ENCODE results near the gene IQCH. TPM values are rescaled to one million over a fixed set of nuclear protein-coding genes. Genes with fewer than 3 reads are reported as not detected.
A peak's percentile ranks its signal among the peaks of the same experiment; 100 is the strongest.

The IQCH gene
- total RNA-seq, 1 experiment from 2014 or later = 4.5 TPM

- Histone ChIP-seq H3K36me3 (no peaks in the 10 kb centered on the region), H3K9me3 (replicated peaks) (no peaks in the 10 kb centered on the region)
Measured at GRCh38 chr15:67296188-67296587, 41.6 kb downstream of the IQCH start.

GRCh38 chr15:67296684-67297083 is 42.1 kb downstream of the IQCH start:
- H3K27ac ChIP-seq = no peak overlapping the region
- no peaks in the 10 kb centered on the region for H3K4me1 ChIP-seq (replicated peaks)
- H3K9me3 ChIP-seq (replicated peaks) = no peaks in the 10 kb centered on the region
- H3K27me3 ChIP-seq (replicated peaks) = 0 out of 2 replicates have a peak, but pooled peaks cover 2% of the 10 kb centered on the region
- no peak overlapping the region for H3K4me3 ChIP-seq
- DNase-seq (ENCODE audit: low read depth in 1 of 2, low spot score in 2 of 2) = no peak
- H3K36me3 ChIP-seq = no peaks in the 10 kb centered on the region

More at GRCh38 chr15:67296188-67296587, 41.6 kb downstream of the IQCH start:
- H3K4me3 ChIP-seq = no peak overlapping the region
- no peak for DNase-seq (ENCODE audit: low read depth in 1 of 2, low spot score in 2 of 2)
- H3K27ac ChIP-seq = no peak overlapping the region
- 0 out of 2 replicates have a peak, but pooled peaks cover 2% of the 10 kb centered on the region for H3K27me3 ChIP-seq (replicated peaks)
- H3K4me1 ChIP-seq (replicated peaks) = no peaks in the 10 kb centered on the region

GRCh38 chr15:67300266-67301025 is 45.9 kb downstream of the IQCH start:
- no peak overlapping the region for H3K27ac ChIP-seq
- no peak for DNase-seq (ENCODE audit: low read depth in 1 of 2, low spot score in 2 of 2)
- no peaks in the 10 kb centered on the region for H3K4me1 ChIP-seq (replicated peaks)
- no peaks in the 10 kb centered on the region for H3K9me3 ChIP-seq (replicated peaks)
- 0 out of 2 replicates have a peak, but pooled peaks cover 2% of the 10 kb centered on the region for H3K27me3 ChIP-seq (replicated peaks)
- no peak overlapping the region for H3K4me3 ChIP-seq
- H3K36me3 ChIP-seq = no peaks in the 10 kb centered on the region

GRCh38 chr15:67303490-67304363 is 49.1 kb downstream of the IQCH start:
- no peaks in the 10 kb centered on the region for H3K4me1 ChIP-seq (replicated peaks)
- H3K4me3 ChIP-seq = no peak overlapping the region
- 0 out of 2 replicates have a peak, but pooled peaks cover 2% of the 10 kb centered on the region for H3K27me3 ChIP-seq (replicated peaks)
- H3K36me3 ChIP-seq = no peaks in the 10 kb centered on the region
- H3K9me3 ChIP-seq (replicated peaks) = no peaks in the 10 kb centered on the region
- H3K27ac ChIP-seq = no peak overlapping the region
- peak in 1 of 2 experiments; percentile 21 for DNase-seq (ENCODE audit: low read depth in 1 of 2, low spot score in 2 of 2)

- Histone ChIP-seq H3K36me3 (no peaks in the 10 kb centered on the region), H3K9me3 (replicated peaks) (no peaks in the 10 kb centered on the region), H3K4me1 (replicated peaks) (no peaks in the 10 kb centered on the region), H3K27me3 (replicated peaks) (0 out of 2 replicates have a peak, but pooled peaks cover 2% of the 10 kb centered on the region), H3K4me3 (no peak overlapping the region), H3K27ac (no peak overlapping the region)
- no peak for DNase-seq (ENCODE audit: low read depth in 1 of 2, low spot score in 2 of 2)
Measured at GRCh38 chr15:67304778-67305177, 50.2 kb downstream of the IQCH start.

GRCh38 chr15:67305506-67305905 is 50.9 kb downstream of the IQCH start:
- Histone ChIP-seq H3K27me3 (replicated peaks) (no peaks in the 10 kb centered on the region), H3K36me3 (no peaks in the 10 kb centered on the region), H3K4me3 (no peak overlapping the region), H3K4me1 (replicated peaks) (no peaks in the 10 kb centered on the region), H3K27ac (no peak overlapping the region), H3K9me3 (replicated peaks) (no peaks in the 10 kb centered on the region)
- DNase-seq (ENCODE audit: low read depth in 1 of 2, low spot score in 2 of 2) = no peak

GRCh38 chr15:67307156-67307555 is 52.6 kb downstream of the IQCH start:
- Histone ChIP-seq H3K27ac (no peak overlapping the region), H3K36me3 (no peaks in the 10 kb centered on the region)
- DNase-seq (ENCODE audit: low read depth in 1 of 2, low spot score in 2 of 2) = no peak

GRCh38 chr15:67307889-67308597 is 53.5 kb downstream of the IQCH start:
- Histone ChIP-seq H3K4me3 (no peak overlapping the region), H3K27me3 (replicated peaks) (no peaks in the 10 kb centered on the region), H3K4me1 (replicated peaks) (no peaks in the 10 kb centered on the region), H3K27ac (no peak overlapping the region), H3K36me3 (no peaks in the 10 kb centered on the region), H3K9me3 (replicated peaks) (no peaks in the 10 kb centered on the region)
- DNase-seq (ENCODE audit: low read depth in 1 of 2, low spot score in 2 of 2) = no peak

More at GRCh38 chr15:67307156-67307555, 52.6 kb downstream of the IQCH start:
- Histone ChIP-seq H3K4me1 (replicated peaks) (no peaks in the 10 kb centered on the region), H3K9me3 (replicated peaks) (no peaks in the 10 kb centered on the region), H3K27me3 (replicated peaks) (no peaks in the 10 kb centered on the region), H3K4me3 (no peak overlapping the region)

- Histone ChIP-seq H3K36me3 (no peaks in the 10 kb centered on the region), H3K4me1 (replicated peaks) (no peaks in the 10 kb centered on the region), H3K9me3 (replicated peaks) (no peaks in the 10 kb centered on the region), H3K27ac (no peak overlapping the region), H3K4me3 (no peak overlapping the region), H3K27me3 (replicated peaks) (no peaks in the 10 kb centered on the region)
- no peak for DNase-seq (ENCODE audit: low read depth in 1 of 2, low spot score in 2 of 2)
Measured at GRCh38 chr15:67311731-67312130, 57.1 kb downstream of the IQCH start.

GRCh38 chr15:67319961-67320360 is 65.4 kb downstream of the IQCH start:
- Histone ChIP-seq H3K27ac (no peak overlapping the region), H3K4me3 (no peak overlapping the region), H3K27me3 (replicated peaks) (0 out of 2 replicates have a peak, but pooled peaks cover 4% of the 10 kb centered on the region), H3K4me1 (replicated peaks) (no peaks in the 10 kb centered on the region), H3K36me3 (no peaks in the 10 kb centered on the region), H3K9me3 (replicated peaks) (no peaks in the 10 kb centered on the region)
- no peak for DNase-seq (ENCODE audit: low read depth in 1 of 2, low spot score in 2 of 2)

GRCh38 chr15:67321352-67321751 is 66.8 kb downstream of the IQCH start:
- H3K4me1 ChIP-seq (replicated peaks) = no peaks in the 10 kb centered on the region
- H3K27me3 ChIP-seq (replicated peaks) = 0 out of 2 replicates have a peak, but pooled peaks cover 4% of the 10 kb centered on the region
- H3K9me3 ChIP-seq (replicated peaks) = no peaks in the 10 kb centered on the region
- no peaks in the 10 kb centered on the region for H3K36me3 ChIP-seq
- DNase-seq (ENCODE audit: low read depth in 1 of 2, low spot score in 2 of 2) = no peak
- no peak overlapping the region for H3K4me3 ChIP-seq
- no peak overlapping the region for H3K27ac ChIP-seq

- no peak for DNase-seq (ENCODE audit: low read depth in 1 of 2, low spot score in 2 of 2)
- Histone ChIP-seq H3K4me3 (no peak overlapping the region), H3K36me3 (no peaks in the 10 kb centered on the region), H3K4me1 (replicated peaks) (no peaks in the 10 kb centered on the region), H3K9me3 (replicated peaks) (peaks cover under 1% of the 10 kb centered on the region; the same call in 1 of the 2 replicates), H3K27me3 (replicated peaks) (0 out of 2 replicates have a peak, but pooled peaks cover 4% of the 10 kb centered on the region), H3K27ac (no peak overlapping the region)
Measured at GRCh38 chr15:67322481-67322880, 67.9 kb downstream of the IQCH start.

- H3K4me1 ChIP-seq (replicated peaks) = no peaks in the 10 kb centered on the region
- no peak overlapping the region for H3K4me3 ChIP-seq
- H3K9me3 ChIP-seq (replicated peaks) = peaks cover 3% of the 10 kb centered on the region; the same call in 1 of the 2 replicates
- no peak for DNase-seq (ENCODE audit: low read depth in 1 of 2, low spot score in 2 of 2)
- H3K27ac ChIP-seq = no peak overlapping the region
- no peaks in the 10 kb centered on the region for H3K36me3 ChIP-seq
- H3K27me3 ChIP-seq (replicated peaks) = 0 out of 2 replicates have a peak, but pooled peaks cover 4% of the 10 kb centered on the region
Measured at GRCh38 chr15:67327312-67327711, 72.7 kb downstream of the IQCH start.
